H1 (cell line): ENCODE data around the gene PPP2R2C.

Experiments used
- CHD2 ChIP-seq: IDR thresholded peaks from 2 replicates; pipeline ENCODE4 v1.6.1; 2012; ENCODE audit warnings: low read length, improper control_type of control experiment
- EGR1 ChIP-seq: IDR thresholded peaks from 2 replicates; pipeline ENCODE4 v1.6.1; 2011; ENCODE audit warnings: low read depth, low read length, borderline replicate concordance
- NRF1 ChIP-seq: IDR thresholded peaks from 2 replicates; pipeline ENCODE4 v1.6.1; 2011; ENCODE audit warnings: mild to moderate bottlenecking, low read depth, low read length, improper control_type of control experiment
- PHF8 ChIP-seq: fragments of 200-600 bp; sonication (generic); conservative IDR thresholded peaks from 2 replicates; pipeline ENCODE4 v1.7.1; 2012; ENCODE audit warnings: low read depth, mild to moderate bottlenecking, inconsistent platforms, low read length, moderate library complexity
- SP2 ChIP-seq: IDR thresholded peaks from 2 replicates; pipeline ENCODE4 v1.6.1; 2012; ENCODE audit warnings: mild to moderate bottlenecking, low read length, inconsistent platforms
- TF ChIP-seq, protein P1 (sequence below), 3 experiments: IDR thresholded peaks; 1 replicate in 2 of 3; 2 replicates in 1 of 3; pipeline versions ENCODE4 v1.5.1 to v1.6.1; 2011; ENCODE audit warnings: low read length in 3 of 3, mild to moderate bottlenecking in 3 of 3, inconsistent platforms in 2 of 3, low read depth in 1 of 3, moderate library complexity in 1 of 3; ENCODE audit not compliant: insufficient read depth in 1 of 3; ENCODE audit errors: control extremely low read depth in 1 of 3

DNA sequence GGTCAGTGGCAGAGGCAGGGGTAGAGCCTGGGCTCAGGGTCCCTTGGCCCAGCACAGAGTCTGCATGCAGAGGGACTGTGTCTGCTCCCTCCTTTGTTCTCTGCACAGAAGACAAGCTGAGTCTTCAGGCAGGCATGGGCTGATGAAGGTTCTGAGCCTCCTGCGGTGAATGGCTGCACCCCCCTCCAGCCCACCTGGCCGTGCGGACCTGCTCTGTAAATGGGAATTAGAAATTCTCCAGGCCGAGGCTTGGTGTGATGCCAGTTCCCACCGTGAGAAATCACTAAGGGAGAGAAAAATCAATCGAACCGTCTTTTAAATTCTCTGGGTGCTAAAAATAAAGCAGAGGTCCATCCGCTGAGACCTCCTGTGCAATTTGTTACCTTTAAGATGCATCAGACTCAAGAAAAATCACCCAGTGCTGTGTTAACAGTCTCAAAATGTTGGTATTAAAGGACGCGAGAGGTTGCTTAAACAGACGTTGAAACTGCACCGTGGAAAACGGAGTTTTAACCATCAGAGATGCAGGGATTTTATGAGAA lies 106.8 kb downstream of the PPP2R2C start:
- TF ChIP-seq, protein P1, sequence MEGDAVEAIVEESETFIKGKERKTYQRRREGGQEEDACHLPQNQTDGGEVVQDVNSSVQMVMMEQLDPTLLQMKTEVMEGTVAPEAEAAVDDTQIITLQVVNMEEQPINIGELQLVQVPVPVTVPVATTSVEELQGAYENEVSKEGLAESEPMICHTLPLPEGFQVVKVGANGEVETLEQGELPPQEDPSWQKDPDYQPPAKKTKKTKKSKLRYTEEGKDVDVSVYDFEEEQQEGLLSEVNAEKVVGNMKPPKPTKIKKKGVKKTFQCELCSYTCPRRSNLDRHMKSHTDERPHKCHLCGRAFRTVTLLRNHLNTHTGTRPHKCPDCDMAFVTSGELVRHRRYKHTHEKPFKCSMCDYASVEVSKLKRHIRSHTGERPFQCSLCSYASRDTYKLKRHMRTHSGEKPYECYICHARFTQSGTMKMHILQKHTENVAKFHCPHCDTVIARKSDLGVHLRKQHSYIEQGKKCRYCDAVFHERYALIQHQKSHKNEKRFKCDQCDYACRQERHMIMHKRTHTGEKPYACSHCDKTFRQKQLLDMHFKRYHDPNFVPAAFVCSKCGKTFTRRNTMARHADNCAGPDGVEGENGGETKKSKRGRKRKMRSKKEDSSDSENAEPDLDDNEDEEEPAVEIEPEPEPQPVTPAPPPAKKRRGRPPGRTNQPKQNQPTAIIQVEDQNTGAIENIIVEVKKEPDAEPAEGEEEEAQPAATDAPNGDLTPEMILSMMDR (IDR thresholded peaks at IDR 0.05; ENCODE audit: control extremely low read depth in 1 of 3, insufficient read depth in 1 of 3, low read depth in 1 of 3, low read length in 3 of 3) = no peak
- TF ChIP-seq PHF8 = no peak
- no peak for TF ChIP-seq EGR1
- no peak for TF ChIP-seq NRF1
- TF ChIP-seq SP2 = no peak
- no peak for TF ChIP-seq CHD2
